Measurements from ENCODE around the gene PPP1R1B. TPM values are rescaled to one million over a fixed set of nuclear protein-coding genes. Genes with fewer than 3 reads are reported as not detected.

Gene PPP1R1B
- total RNA-seq, 1 donor = not detected

GRCh38 chr17:39651923-39652586 is 25.3 kb downstream of the PPP1R1B start:
- no peak for DNase-seq (ENCODE audit: low read depth in 2 of 3, low spot score in 2 of 3)

- no peak for DNase-seq (ENCODE audit: low read depth in 2 of 3, low spot score in 2 of 3)
These were observed 26.0 kb downstream of the PPP1R1B start for GRCh38 chr17:39652587-39653315.

GRCh38 chr17:39653316-39653661 is 26.5 kb downstream of the PPP1R1B start:
- DNase-seq (ENCODE audit: low read depth in 2 of 3, low spot score in 2 of 3) = no peak

- DNase-seq (ENCODE audit: low read depth in 2 of 3, low spot score in 2 of 3) = peak; percentile 63 to 84 (median 63)
These were observed 27.0 kb downstream of the PPP1R1B start for GRCh38 chr17:39653662-39654331.

- no peak for DNase-seq (ENCODE audit: low read depth in 2 of 3, low spot score in 2 of 3)
These were observed 28.4 kb downstream of the PPP1R1B start for GRCh38 chr17:39655105-39655504.

- DNase-seq (ENCODE audit: low read depth in 2 of 3, low spot score in 2 of 3) = no peak
These were observed 31.6 kb downstream of the PPP1R1B start for GRCh38 chr17:39658346-39658745.

GRCh38 chr17:39658760-39659159 is 32.0 kb downstream of the PPP1R1B start:
- DNase-seq (ENCODE audit: low read depth in 2 of 3, low spot score in 2 of 3) = no peak

- peak in 2 of 3 donors; percentile 43 to 78 for DNase-seq (ENCODE audit: low read depth in 2 of 3, low spot score in 2 of 3)
These were observed 32.7 kb downstream of the PPP1R1B start for GRCh38 chr17:39659279-39660010.

- no peak for DNase-seq (ENCODE audit: low read depth in 2 of 3, low spot score in 2 of 3)
These were observed 33.2 kb downstream of the PPP1R1B start for GRCh38 chr17:39660011-39660360.

GRCh38 chr17:39660397-39661385 is 33.9 kb downstream of the PPP1R1B start:
- DNase-seq (ENCODE audit: low read depth in 2 of 3, low spot score in 2 of 3) = no peak

- no peak for DNase-seq (ENCODE audit: low read depth in 2 of 3, low spot score in 2 of 3)
These were observed 35.2 kb downstream of the PPP1R1B start for GRCh38 chr17:39661744-39662541.

- DNase-seq (ENCODE audit: low read depth in 2 of 3, low spot score in 2 of 3) = no peak
These were observed 36.0 kb downstream of the PPP1R1B start for GRCh38 chr17:39662551-39663339.

GRCh38 chr17:39663340-39663687 is 36.6 kb downstream of the PPP1R1B start:
- no peak for DNase-seq (ENCODE audit: low read depth in 2 of 3, low spot score in 2 of 3)

- no peak for DNase-seq (ENCODE audit: low read depth in 2 of 3, low spot score in 2 of 3)
These were observed 37.2 kb downstream of the PPP1R1B start for GRCh38 chr17:39663688-39664580.

GRCh38 chr17:39664581-39665561 is 38.1 kb downstream of the PPP1R1B start, which contains the start of gene TCAP:
Gene TCAP (plus strand): TSS chr17:39665349. CDS start chr17:39665360, 11 bp downstream.
- DNase-seq (ENCODE audit: low read depth in 2 of 3, low spot score in 2 of 3) = no peak

- DNase-seq (ENCODE audit: low read depth in 2 of 3, low spot score in 2 of 3) = peak in 2 of 3 donors; percentile 37 to 54
These were observed 39.0 kb downstream of the PPP1R1B start for GRCh38 chr17:39665642-39666224.

Data from hematopoietic multipotent progenitor cell (in vitro differentiated cells).